Endothelial cell of umbilical vein (primary cell): ENCODE results near the gene TCIRG1. TPM values are rescaled to one million over a fixed set of nuclear protein-coding genes. Genes with fewer than 3 reads are reported as not detected.

Source experiments
- BruUV-seq: library from RNA; stranded (reverse); fragments of 400-500 nt; replicated peaks from 2 replicates; lab custom pipeline; 2021; lab: Mats Ljungman, UMichigan
- CTCF ChIA-PET: fragments of 300-600, 350-600 bp; sonication (Branson Sonifier 250); formaldehyde crosslinking; loops from one replicate; lab custom pipeline; 2021; ENCODE audit warnings: antibody characterized with exemption, inconsistent platforms; lab: Charles Lee
- POLR2A ChIA-PET: fragments of 300-600, 350-600 bp; sonication (Branson Sonifier 250); formaldehyde crosslinking; loops from one replicate; lab custom pipeline; 2021; ENCODE audit warnings: antibody characterized with exemption, inconsistent platforms; lab: Charles Lee
- DNase-seq: peaks from one replicate; pipeline ENCODE4 v3.0.0-alpha.2; 2011; ENCODE audit warnings: low read depth, low spot score
- FAIRE-seq: peaks from 2 replicates; lab custom pipeline; 2011; peaks lifted over from hg19 to GRCh38; lab: Jason Lieb, UNC
- H2AFZ ChIP-seq: 2 replicates; pipeline ENCODE4 v1.6.0; 2012; ENCODE audit warnings: low read depth, low read length, control low read depth, inconsistent platforms
- H3K27ac ChIP-seq: 2 replicates; pipeline ENCODE4 v1.5.1; 2011; ENCODE audit warnings: low read depth, mild to moderate bottlenecking, control low read depth, low read length, moderate library complexity; ENCODE audit not compliant: insufficient read depth
- H3K27me3 ChIP-seq, 2 experiments: 2 replicates each; pipeline versions ENCODE4 v1.6.0 to v1.6.1; 2011; ENCODE audit warnings: low read length in 2 of 2, mixed read lengths in 1 of 2; ENCODE audit not compliant: control insufficient read depth in 2 of 2, insufficient read depth in 2 of 2
- H3K36me3 ChIP-seq, 2 experiments: 2 replicates in 1 of 2; 3 replicates in 1 of 2; pipeline ENCODE4 v1.5.1; 2011; ENCODE audit warnings: low read length in 2 of 2, mild to moderate bottlenecking in 1 of 2, moderate library complexity in 1 of 2; ENCODE audit not compliant: control insufficient read depth in 2 of 2, insufficient read depth in 2 of 2; ENCODE audit errors: extremely low read depth in 1 of 2
- H3K4me1 ChIP-seq: 3 replicates; pipeline ENCODE4 v1.5.1; 2011; ENCODE audit warnings: mild to moderate bottlenecking, low read length; ENCODE audit not compliant: control insufficient read depth, insufficient read depth; ENCODE audit errors: extremely low read depth
- H3K4me2 ChIP-seq: 2 replicates; pipeline ENCODE4 v1.6.1; 2011; ENCODE audit warnings: low read length, control low read depth, mixed read lengths; ENCODE audit not compliant: insufficient read depth
- H3K4me3 ChIP-seq, 3 experiments: fragments of 200-600 bp in 1 of 3; sonication (generic), shearing (Covaris generic) in 1 of 3; replicated peaks in 1 of 3; 2 replicates each; pipeline ENCODE4 v1.5.1; 2011 to 2016; ENCODE audit warnings: control low read depth in 3 of 3, low read length in 3 of 3, mild to moderate bottlenecking in 2 of 3, inconsistent platforms in 1 of 3, low read depth in 1 of 3, moderate library complexity in 1 of 3; ENCODE audit not compliant: insufficient read depth in 1 of 3
- H3K79me2 ChIP-seq: 2 replicates; pipeline ENCODE4 v1.6.0; 2012; ENCODE audit warnings: low read length, inconsistent platforms; ENCODE audit not compliant: control insufficient read depth, insufficient read depth
- H3K9ac ChIP-seq: replicated peaks from 2 replicates; pipeline ENCODE3; 2011; ENCODE audit warnings: low read length, control low read depth; ENCODE audit not compliant: insufficient read depth; ENCODE audit errors: extremely low read depth
- H3K9me1 ChIP-seq: replicated peaks from 3 replicates; pipeline ENCODE4 v1.6.0; 2011; ENCODE audit warnings: mild to moderate bottlenecking, low read length; ENCODE audit not compliant: control insufficient read depth, insufficient read depth; ENCODE audit errors: extremely low read depth
- H3K9me3 ChIP-seq: replicated peaks from 2 replicates; pipeline ENCODE4 v1.5.1; 2012; ENCODE audit warnings: low read length, inconsistent platforms; ENCODE audit not compliant: control insufficient read depth, insufficient read depth
- H4K20me1 ChIP-seq: replicated peaks from 2 replicates; pipeline ENCODE3; 2011; ENCODE audit warnings: mild to moderate bottlenecking, low read length; ENCODE audit not compliant: control insufficient read depth, insufficient read depth; ENCODE audit errors: extremely low read depth
- EZH2 ChIP-seq: IDR thresholded peaks from 2 replicates; pipeline ENCODE4 v1.6.1; 2012; ENCODE audit warnings: borderline replicate concordance, low read depth, mild to moderate bottlenecking, moderate library complexity, low read length, inconsistent platforms; ENCODE audit not compliant: severe bottlenecking
- FOS ChIP-seq: IDR thresholded peaks from 2 replicates; pipeline ENCODE4 v1.6.1; 2011; ENCODE audit warnings: mild to moderate bottlenecking, low read length, moderate library complexity, borderline replicate concordance; ENCODE audit not compliant: insufficient read depth
- GATA2 ChIP-seq: IDR thresholded peaks from 2 replicates; pipeline ENCODE4 v1.7.0; 2011; ENCODE audit warnings: low read depth, mild to moderate bottlenecking, moderate library complexity, mixed read lengths, low read length; ENCODE audit not compliant: insufficient read length, insufficient read depth
- JUN ChIP-seq: IDR thresholded peaks from 2 replicates; pipeline ENCODE4 v1.6.1; 2011; ENCODE audit warnings: borderline replicate concordance, low read depth; ENCODE audit not compliant: insufficient read length, insufficient read depth
- MYC ChIP-seq: IDR thresholded peaks from one replicate; pipeline ENCODE4 v1.6.1; 2011; ENCODE audit warnings: mild to moderate bottlenecking, low read depth, low read length
- POLR2A ChIP-seq: IDR thresholded peaks from 2 replicates; pipeline ENCODE4 v1.6.1; 2012; ENCODE audit warnings: low read depth, mild to moderate bottlenecking, control low read depth, low read length
- POLR2AphosphoS5 ChIP-seq: IDR thresholded peaks from 2 replicates; pipeline ENCODE4 v1.6.1; 2012; ENCODE audit warnings: low read depth, mild to moderate bottlenecking, control low read depth, low read length, moderate library complexity; ENCODE audit not compliant: insufficient read depth
- dilution Hi-C: fragments of 300-500 bp; cut with MboI; formaldehyde crosslinking; loops from one replicate; pipeline ENCODE4 v1.15.0; 2019; ENCODE audit warnings: low sequenced_read_pairs; ENCODE audit not compliant: extremely low pct_ligation_motif_present
- intact Hi-C: fragments of 100-400 bp; cut with micrococcal nuclease; formaldehyde crosslinking; loops from one replicate; pipeline ENCODE4 v1.10.0; 2022
- polyA plus RNA-seq, 4 experiments: library from polyadenylated mRNA; depleted of rRNA in 3 of 4; stranded (reverse) in 3 of 4; unstranded in 1 of 4; fragments of >200 nt; gene quantifications; 2 replicates each; pipeline versions ENCODE4 v1.2.1 to v1.2.3, GENCODE V29; 2011 to 2012; ENCODE audit warnings: missing spikeins in 1 of 4
- total RNA-seq: library from RNA; stranded (reverse); gene quantifications from 2 replicates; pipeline ENCODE4 v1.2.3, GENCODE V29; 2021
- TF ChIP-seq, protein P1 (sequence below): IDR thresholded peaks from 2 replicates; pipeline ENCODE4 v1.6.1; 2011; ENCODE audit not compliant: insufficient read depth, insufficient read length
- TF ChIP-seq, protein P2 (sequence below), 2 donors: IDR thresholded peaks; 1 replicate in 1 of 2; 2 replicates in 1 of 2; pipeline ENCODE4 v1.5.1; 2011; ENCODE audit warnings: low read length in 2 of 2, mild to moderate bottlenecking in 2 of 2, moderate library complexity in 2 of 2, control low read depth in 1 of 2, inconsistent platforms in 1 of 2, low read depth in 1 of 2; ENCODE audit not compliant: insufficient read depth in 1 of 2; ENCODE audit errors: extremely low read depth in 1 of 2

TCIRG1 gene
- total and polyA plus RNA-seq, 2 donors (not counting 3 experiments of a cell fraction or from before 2014, with no cell fraction given) = 134 to 183 TPM

DNA sequence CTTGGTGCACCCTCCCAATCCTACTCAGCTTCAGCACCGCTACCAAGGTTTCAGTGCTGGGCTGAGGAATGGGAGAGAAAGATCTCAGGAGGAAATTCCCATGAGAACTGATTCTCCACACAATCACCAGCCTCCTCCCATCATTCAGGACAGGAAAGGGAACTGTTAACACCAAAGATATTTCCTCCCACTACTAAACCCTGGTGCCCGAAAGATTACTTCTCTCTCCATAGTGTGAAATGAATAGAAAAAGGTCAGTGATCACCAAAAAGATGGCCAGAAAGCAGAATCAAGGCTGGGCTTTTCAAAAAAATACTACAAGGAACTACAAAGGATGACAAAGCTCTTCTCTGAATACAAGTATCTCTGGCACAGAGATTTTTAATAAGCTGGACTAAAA is 26.1 kb downstream of the TCIRG1 start:
- H3K27ac ChIP-seq = no peak overlapping the region
- peaks cover 0 to 27% of the 10 kb centered on the region in 2 experiments for H3K36me3 ChIP-seq
- dilution Hi-C loops (no loop called here), intact Hi-C loops (no loop called here)
- DNase-seq (peak; percentile 55), FAIRE-seq (no peak)
- H2AFZ ChIP-seq = no peak overlapping the region
- H3K9ac ChIP-seq = no peak overlapping the region
- no peaks in the 10 kb centered on the region for H3K27me3 ChIP-seq
- no TSS peak for BruUV-seq
- ChIA-PET POLR2A (no interaction called here), CTCF (interaction anchor here (0.7 to 1.6 kb wide), 7 partner anchors 13 to 144 kb away, joined by 3 to 6 read pairs (median 3); no protein-coding TSS in a partner anchor)
- H3K9me3 ChIP-seq = no peaks in the 10 kb centered on the region
- TF ChIP-seq EZH2 = no peak
- TF ChIP-seq FOS = no peak
- no peak for TF ChIP-seq POLR2AphosphoS5
- no peak for TF ChIP-seq POLR2A
- TF ChIP-seq, protein P1, sequence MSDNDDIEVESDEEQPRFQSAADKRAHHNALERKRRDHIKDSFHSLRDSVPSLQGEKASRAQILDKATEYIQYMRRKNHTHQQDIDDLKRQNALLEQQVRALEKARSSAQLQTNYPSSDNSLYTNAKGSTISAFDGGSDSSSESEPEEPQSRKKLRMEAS = no peak
- TF ChIP-seq JUN = no peak
- no peak for TF ChIP-seq GATA2
- TF ChIP-seq MYC = no peak
- TF ChIP-seq, protein P2, sequence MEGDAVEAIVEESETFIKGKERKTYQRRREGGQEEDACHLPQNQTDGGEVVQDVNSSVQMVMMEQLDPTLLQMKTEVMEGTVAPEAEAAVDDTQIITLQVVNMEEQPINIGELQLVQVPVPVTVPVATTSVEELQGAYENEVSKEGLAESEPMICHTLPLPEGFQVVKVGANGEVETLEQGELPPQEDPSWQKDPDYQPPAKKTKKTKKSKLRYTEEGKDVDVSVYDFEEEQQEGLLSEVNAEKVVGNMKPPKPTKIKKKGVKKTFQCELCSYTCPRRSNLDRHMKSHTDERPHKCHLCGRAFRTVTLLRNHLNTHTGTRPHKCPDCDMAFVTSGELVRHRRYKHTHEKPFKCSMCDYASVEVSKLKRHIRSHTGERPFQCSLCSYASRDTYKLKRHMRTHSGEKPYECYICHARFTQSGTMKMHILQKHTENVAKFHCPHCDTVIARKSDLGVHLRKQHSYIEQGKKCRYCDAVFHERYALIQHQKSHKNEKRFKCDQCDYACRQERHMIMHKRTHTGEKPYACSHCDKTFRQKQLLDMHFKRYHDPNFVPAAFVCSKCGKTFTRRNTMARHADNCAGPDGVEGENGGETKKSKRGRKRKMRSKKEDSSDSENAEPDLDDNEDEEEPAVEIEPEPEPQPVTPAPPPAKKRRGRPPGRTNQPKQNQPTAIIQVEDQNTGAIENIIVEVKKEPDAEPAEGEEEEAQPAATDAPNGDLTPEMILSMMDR (IDR thresholded peaks at IDR 0.05; ENCODE audit: extremely low read depth in 1 of 2, insufficient read depth in 1 of 2, low read depth in 1 of 2, low read length in 2 of 2) = no peak
- H4K20me1 ChIP-seq = no peaks in the 10 kb centered on the region
- H3K4me3 ChIP-seq = no peak overlapping the region
- peaks cover 6% of the 10 kb centered on the region for H3K4me1 ChIP-seq
- no peaks in the 10 kb centered on the region for H3K9me1 ChIP-seq
- no peak overlapping the region for H3K4me2 ChIP-seq
- H3K79me2 ChIP-seq = no peaks in the 10 kb centered on the region
